MM.1S (cell line): Measurements from ENCODE around the gene CFAP99.
A peak's percentile ranks its signal among the peaks of the same experiment; 100 is the strongest.

Experiments
- DNase-seq: peaks from one replicate; pipeline ENCODE4 v3.0.0-alpha.2; 2015
- H2AFZ ChIP-seq: fragments of 300-600 bp; sonication (generic); 2 replicates; pipeline ENCODE4 v1.6.0; 2016; ENCODE audit warnings: antibody characterized with exemption, low read length
- H3F3A ChIP-seq: fragments of 300-600 bp; sonication (generic); 2 replicates; pipeline ENCODE4 v1.6.1; 2016; ENCODE audit warnings: mild to moderate bottlenecking, antibody characterized with exemption, low read length, moderate library complexity, mixed read lengths; ENCODE audit not compliant: insufficient read depth
- H3K27ac ChIP-seq: fragments of 300-600 bp; sonication (generic); 2 replicates; pipeline ENCODE4 v1.5.1; 2016; ENCODE audit warnings: mild to moderate bottlenecking, low read length
- H3K27me3 ChIP-seq: fragments of 300-600 bp; sonication (generic); replicated peaks from 2 replicates; pipeline ENCODE4 v1.6.0; 2016; ENCODE audit warnings: low read length; ENCODE audit not compliant: insufficient read depth
- H3K36me3 ChIP-seq: fragments of 300-600 bp; sonication (generic); replicated peaks from 2 replicates; pipeline ENCODE4 v1.6.1; 2016; ENCODE audit warnings: mild to moderate bottlenecking, low read length, mixed read lengths; ENCODE audit not compliant: insufficient read depth
- H3K4me1 ChIP-seq: fragments of 300-600 bp; sonication (generic); 2 replicates; pipeline ENCODE4 v1.6.1; 2016; ENCODE audit warnings: low read length, mixed read lengths
- H3K4me2 ChIP-seq: fragments of 300-600 bp; sonication (generic); 2 replicates; pipeline ENCODE4 v1.6.0; 2016; ENCODE audit warnings: low read depth, low read length
- H3K4me3 ChIP-seq: fragments of 300-600 bp; sonication (generic); 2 replicates; pipeline ENCODE4 v1.5.1; 2016; ENCODE audit warnings: low read length, mixed read lengths
- H3K79me2 ChIP-seq: fragments of 300-600 bp; sonication (generic); 2 replicates; pipeline ENCODE4 v1.6.1; 2016; ENCODE audit warnings: mixed run types, low read length, mixed read lengths
- H3K9ac ChIP-seq: fragments of 300-600 bp; sonication (generic); 2 replicates; pipeline ENCODE4 v1.6.1; 2016; ENCODE audit warnings: low read length, mixed read lengths
- H3K9me2 ChIP-seq: fragments of 300-600 bp; sonication (generic); replicated peaks from 2 replicates; pipeline ENCODE4 v1.6.1; 2016; ENCODE audit warnings: mild to moderate bottlenecking, low read length, mixed read lengths; ENCODE audit not compliant: insufficient read depth
- H3K9me3 ChIP-seq: fragments of 300-600 bp; sonication (generic); replicated peaks from 2 replicates; pipeline ENCODE4 v1.6.1; 2016; ENCODE audit warnings: mild to moderate bottlenecking, low read length, mixed read lengths; ENCODE audit not compliant: insufficient read depth
- H4K20me1 ChIP-seq: fragments of 300-600 bp; sonication (generic); 2 replicates; pipeline ENCODE4 v1.6.1; 2016; ENCODE audit warnings: mild to moderate bottlenecking, low read length, moderate library complexity, mixed read lengths; ENCODE audit not compliant: insufficient read depth
- EZH2 ChIP-seq: fragments of 300-600 bp; sonication (generic); optimal IDR thresholded peaks from 2 replicates; pipeline ENCODE3; 2017; ENCODE audit warnings: low read depth, mild to moderate bottlenecking, antibody characterized with exemption, low read length, mixed read lengths
- EZH2phosphoT487 ChIP-seq: fragments of 300-600 bp; sonication (generic); IDR thresholded peaks from 2 replicates; pipeline ENCODE4 v1.6.1; 2018; ENCODE audit warnings: antibody characterized with exemption, low read length
- TF ChIP-seq, protein P1 (sequence below): fragments of 300-600 bp; sonication (generic); IDR thresholded peaks from 2 replicates; pipeline ENCODE4 v1.5.1; 2016; ENCODE audit warnings: antibody characterized with exemption, low read length, mixed read lengths

Gene CFAP99

DNA sequence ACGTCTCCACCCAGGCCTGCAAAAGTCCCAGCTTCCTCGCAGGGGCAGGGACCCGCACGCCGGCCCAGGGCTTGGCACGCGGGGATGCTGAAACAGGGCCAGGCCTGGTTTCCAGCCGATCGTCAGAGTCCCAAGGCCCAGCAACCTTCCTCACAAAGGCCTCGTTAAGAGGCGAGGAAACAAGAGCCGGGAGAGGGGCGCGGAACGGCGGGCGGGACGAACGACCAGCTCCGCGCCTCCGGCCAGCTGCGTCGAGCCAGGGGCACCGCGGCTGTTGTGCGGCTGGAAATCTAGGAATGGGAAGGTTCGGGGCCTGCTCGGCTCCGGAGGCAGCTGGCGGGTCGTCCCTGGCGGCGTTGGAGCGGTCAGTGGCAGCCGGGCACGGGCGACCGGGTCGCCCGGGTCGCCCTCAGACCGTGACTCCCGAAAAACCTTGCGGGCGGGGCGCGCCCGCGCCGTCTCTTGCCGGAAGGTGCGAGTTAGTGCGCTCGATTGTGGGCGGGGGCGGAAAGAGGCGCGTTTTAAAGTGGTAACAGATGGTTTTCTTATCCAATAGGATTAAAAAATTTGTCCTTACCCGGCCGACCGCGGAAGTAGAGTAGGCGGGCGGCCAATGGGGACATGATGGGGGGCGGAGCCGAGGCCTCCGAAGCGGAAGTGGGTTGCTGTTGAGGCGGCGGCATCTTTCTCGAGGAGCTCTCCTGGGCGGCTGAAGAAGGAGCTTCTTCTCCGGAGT, 49.9 kb downstream of the CFAP99 start, which contains the start of gene RNF4:
TSS of gene RNF4 (plus strand) at position 651 of the 736 bp plus-strand sequence. CDS start 21,388 bp downstream, outside the sequence.
- no peak for TF ChIP-seq EZH2phosphoT487
- no peak for TF ChIP-seq EZH2
- TF ChIP-seq, protein P1, sequence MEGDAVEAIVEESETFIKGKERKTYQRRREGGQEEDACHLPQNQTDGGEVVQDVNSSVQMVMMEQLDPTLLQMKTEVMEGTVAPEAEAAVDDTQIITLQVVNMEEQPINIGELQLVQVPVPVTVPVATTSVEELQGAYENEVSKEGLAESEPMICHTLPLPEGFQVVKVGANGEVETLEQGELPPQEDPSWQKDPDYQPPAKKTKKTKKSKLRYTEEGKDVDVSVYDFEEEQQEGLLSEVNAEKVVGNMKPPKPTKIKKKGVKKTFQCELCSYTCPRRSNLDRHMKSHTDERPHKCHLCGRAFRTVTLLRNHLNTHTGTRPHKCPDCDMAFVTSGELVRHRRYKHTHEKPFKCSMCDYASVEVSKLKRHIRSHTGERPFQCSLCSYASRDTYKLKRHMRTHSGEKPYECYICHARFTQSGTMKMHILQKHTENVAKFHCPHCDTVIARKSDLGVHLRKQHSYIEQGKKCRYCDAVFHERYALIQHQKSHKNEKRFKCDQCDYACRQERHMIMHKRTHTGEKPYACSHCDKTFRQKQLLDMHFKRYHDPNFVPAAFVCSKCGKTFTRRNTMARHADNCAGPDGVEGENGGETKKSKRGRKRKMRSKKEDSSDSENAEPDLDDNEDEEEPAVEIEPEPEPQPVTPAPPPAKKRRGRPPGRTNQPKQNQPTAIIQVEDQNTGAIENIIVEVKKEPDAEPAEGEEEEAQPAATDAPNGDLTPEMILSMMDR, result no peak
- Histone ChIP-seq H3K9me3 (no peaks in the 10 kb centered on the region), H2AFZ (peak within 1 kb of the TSS; percentile 95), H3K4me1 (peaks cover 6% of the 10 kb centered on the region; the same call in 1 of the 2 replicates), H3F3A (peaks cover 11% of the 10 kb centered on the region; the same call in 1 of the 2 replicates), H3K79me2 (peaks cover 63% of the 10 kb centered on the region), H3K9me2 (no peaks in the 10 kb centered on the region), H3K4me2 (peak within 1 kb of the TSS; percentile 97), H3K9ac (peak within 1 kb of the TSS; percentile 98), H3K27me3 (no peaks in the 10 kb centered on the region), H4K20me1 (peaks cover 32% of the 10 kb centered on the region), H3K36me3 (peaks cover 14% of the 10 kb centered on the region), H3K4me3 (peak within 1 kb of the TSS; percentile 99), H3K27ac (peak within 1 kb of the TSS; percentile 93)
- peak; percentile 98 for DNase-seq

DNA sequence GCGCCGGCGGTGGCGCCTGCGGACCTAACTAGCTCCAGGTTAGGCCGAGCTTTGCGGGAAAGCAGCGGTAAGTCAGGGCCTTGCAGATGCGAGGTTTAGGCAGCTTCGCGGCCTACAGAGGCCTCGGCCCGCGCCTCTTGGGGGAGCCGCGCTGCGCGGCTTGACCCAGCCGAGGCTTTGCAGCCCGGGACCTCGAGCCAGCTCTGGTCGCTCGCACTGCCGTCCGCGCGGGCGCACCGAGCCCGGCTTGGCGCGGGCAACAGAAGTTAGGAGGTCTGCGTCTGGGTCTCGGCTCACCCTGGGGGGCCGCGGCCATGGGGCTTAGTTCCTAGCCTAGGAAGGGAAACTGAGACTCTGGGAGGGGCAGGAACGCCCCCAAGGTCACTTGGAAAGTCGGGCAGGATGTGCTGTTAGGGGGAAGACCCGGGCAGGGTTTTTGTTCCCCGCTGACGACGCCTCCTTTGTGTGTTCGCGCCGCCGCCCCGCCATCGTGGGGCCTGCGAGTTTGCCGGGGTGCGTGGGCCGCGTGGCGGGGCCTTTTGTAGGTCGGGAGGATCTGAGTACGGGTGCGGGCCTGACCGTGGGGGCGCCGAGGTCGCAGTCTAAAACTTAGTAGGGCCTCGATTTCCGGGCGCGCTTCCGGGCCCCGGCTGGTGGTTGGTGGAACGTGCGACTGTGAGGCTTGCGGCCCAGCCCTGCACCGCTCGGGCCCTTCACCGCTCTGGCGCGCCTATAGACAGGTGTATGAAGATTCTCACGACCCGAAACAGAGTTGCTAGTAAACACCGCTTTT, 50.6 kb downstream of the CFAP99 start:
- Histone ChIP-seq H3F3A (peaks cover 11% of the 10 kb centered on the region; the same call in 1 of the 2 replicates), H3K79me2 (peaks cover 71% of the 10 kb centered on the region), H3K4me3 (peak overlapping the region; percentile 99), H3K27ac (peak overlapping the region; percentile 93), H3K36me3 (peaks cover 14% of the 10 kb centered on the region), H3K9me2 (no peaks in the 10 kb centered on the region), H4K20me1 (peaks cover 35% of the 10 kb centered on the region), H2AFZ (peak overlapping the region; percentile 42), H3K9ac (peak overlapping the region; percentile 98), H3K4me1 (peaks cover 6% of the 10 kb centered on the region; the same call in 1 of the 2 replicates), H3K9me3 (no peaks in the 10 kb centered on the region), H3K4me2 (peak overlapping the region; percentile 73), H3K27me3 (no peaks in the 10 kb centered on the region)
- peak; percentile 84 for DNase-seq
- TF ChIP-seq EZH2phosphoT487 (no peak), EZH2 (no peak)
- TF ChIP-seq, protein P1, result no peak

DNA sequence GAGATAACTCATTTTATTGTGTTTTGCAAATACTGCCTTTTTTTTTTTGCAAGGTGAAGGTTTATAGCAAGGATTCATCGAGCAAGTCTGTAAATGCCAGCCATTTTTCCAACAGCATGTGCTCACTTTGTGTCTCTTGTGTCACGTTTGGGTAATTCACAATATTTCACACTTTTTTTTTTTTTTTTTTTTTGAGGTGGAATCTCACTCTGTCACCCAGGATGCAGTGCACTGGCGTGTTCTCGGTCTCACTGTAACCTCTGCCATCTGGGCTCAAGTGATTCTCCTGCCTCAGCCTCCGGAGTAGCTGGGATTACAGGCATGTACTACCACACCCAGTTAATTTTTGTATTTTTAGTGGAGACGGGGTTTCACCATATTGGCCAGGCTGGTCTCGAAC, 52.0 kb downstream of the CFAP99 start:
- Histone ChIP-seq H3F3A (peaks cover 11% of the 10 kb centered on the region; the same call in 1 of the 2 replicates), H3K27me3 (no peaks in the 10 kb centered on the region), H2AFZ (no peak overlapping the region), H3K9ac (no peak overlapping the region), H3K36me3 (peaks cover 14% of the 10 kb centered on the region), H3K27ac (no peak overlapping the region), H3K79me2 (peaks cover 85% of the 10 kb centered on the region), H3K4me2 (peak overlapping the region; percentile 73), H4K20me1 (peaks cover 45% of the 10 kb centered on the region), H3K4me1 (peaks cover 6% of the 10 kb centered on the region; the same call in 1 of the 2 replicates), H3K9me2 (no peaks in the 10 kb centered on the region), H3K4me3 (peak overlapping the region; percentile 99; the same call in 1 of the 2 replicates), H3K9me3 (no peaks in the 10 kb centered on the region)
- TF ChIP-seq, protein P1, result no peak
- no peak for TF ChIP-seq EZH2phosphoT487
- DNase-seq, result no peak
